Left lung (tissue), 10 donors: ENCODE data around the gene CLDND1. TPM values are rescaled to one million over a fixed set of nuclear protein-coding genes. Genes with fewer than 3 reads are reported as not detected.

ENCODE experiments used
- ATAC-seq: fragments of 200-7000 bp; cut with Tn5 transposase; one replicate; pipeline ENCODE4 v1.9.1; 2020; ENCODE audit warnings: moderate library complexity
- DNase-seq, 4 donors: peaks; one replicate each; pipeline ENCODE4 v3.0.0-alpha.2; 2013 to 2020
- H3K27ac ChIP-seq, 2 donors: fragments of 200-600 bp; sonication (generic) in 1 of 2; one replicate each; pipeline versions ENCODE4 v1.5.0 to v1.8.0; 2020 to 2021
- H3K27me3 ChIP-seq, 2 donors: fragments of 200-600 bp; sonication (generic) in 1 of 2; one replicate each; pipeline versions ENCODE4 v1.5.0 to v1.8.0; 2020 to 2021
- H3K36me3 ChIP-seq, 2 donors: fragments of 200-600 bp; sonication (generic) in 1 of 2; one replicate each; pipeline versions ENCODE4 v1.5.0 to v1.8.0; 2020 to 2021
- H3K4me1 ChIP-seq, 2 donors: fragments of 200-600 bp; one replicate each; pipeline ENCODE4 v1.8.0; 2021
- H3K4me3 ChIP-seq, 2 donors: fragments of 200-600 bp; sonication (generic) in 1 of 2; one replicate each; pipeline versions ENCODE4 v1.5.0 to v1.8.0; 2020 to 2021; ENCODE audit warnings: mild to moderate bottlenecking in 1 of 2
- H3K9me3 ChIP-seq, 2 donors: fragments of 200-600 bp; sonication (generic) in 1 of 2; one replicate each; pipeline versions ENCODE4 v1.5.0 to v1.8.0; 2020 to 2021
- intact Hi-C, 2 donors: fragments of 100-400 bp; cut with DNase I; formaldehyde crosslinking; loops; one replicate each; pipeline versions ENCODE4 v1.11.2 to v1.14.2; 2022
- polyA plus RNA-seq, 6 donors: library from polyadenylated mRNA; unstranded; fragments of 120-200 nt; gene quantifications; one replicate each; pipeline ENCODE4 v1.2.1, GENCODE V29; 2013; ENCODE audit not compliant: insufficient read length in 6 of 6
- total RNA-seq, 2 donors: library from RNA; stranded (reverse); fragmentation: NEBNext Ultra II Directional; extraction: Animal tissue kit (Norgen Biotek cat#: 25700); gene quantifications; one replicate each; pipeline ENCODE4 v1.2.1, GENCODE V29; 2021
- TF ChIP-seq, protein P1 (sequence below), 2 donors: fragments of 200-600 bp; sonication (generic) in 1 of 2; IDR thresholded peaks; one replicate each; pipeline versions ENCODE4 v1.5.0 to v1.8.0; 2021; ENCODE audit warnings: antibody characterized with exemption in 2 of 2
- donor health status: DM: no; HTN: yes; CAD: no.
- donor health status: DM: no; HTN: no; CAD: no.

CLDND1 gene
- total and polyA plus RNA-seq, 8 donors: 74.8 to 187 (median 137) TPM

DNA sequence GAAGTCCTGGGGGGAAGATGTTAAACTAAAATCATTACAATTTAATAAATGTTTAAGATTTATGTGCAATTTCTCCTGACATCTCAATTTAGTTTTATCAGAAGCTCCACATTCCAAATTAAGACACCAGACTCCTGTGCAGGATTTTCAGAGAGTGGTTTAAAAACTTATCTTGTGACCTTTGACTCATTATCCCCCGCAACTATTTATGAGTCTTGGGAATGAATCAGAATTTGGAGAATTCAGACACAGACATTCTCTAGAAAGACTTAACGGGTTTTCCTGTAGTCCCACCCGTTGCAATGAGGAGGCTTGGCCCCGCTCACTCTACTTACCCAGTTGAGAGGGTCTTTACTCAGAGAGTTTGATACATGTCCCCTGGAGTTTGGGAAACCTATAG, 18.2 kb downstream of the CLDND1 start:
- intact Hi-C loops: no loop called here
- no peak for ATAC-seq
- Histone ChIP-seq H3K27ac (no peak overlapping the region), H3K4me3 (no peak overlapping the region), H3K27me3 (no peaks in the 10 kb centered on the region), H3K9me3 (no peaks in the 10 kb centered on the region), H3K36me3 (no peaks in the 10 kb centered on the region), H3K4me1 (no peaks in the 10 kb centered on the region)
- TF ChIP-seq, protein P1, sequence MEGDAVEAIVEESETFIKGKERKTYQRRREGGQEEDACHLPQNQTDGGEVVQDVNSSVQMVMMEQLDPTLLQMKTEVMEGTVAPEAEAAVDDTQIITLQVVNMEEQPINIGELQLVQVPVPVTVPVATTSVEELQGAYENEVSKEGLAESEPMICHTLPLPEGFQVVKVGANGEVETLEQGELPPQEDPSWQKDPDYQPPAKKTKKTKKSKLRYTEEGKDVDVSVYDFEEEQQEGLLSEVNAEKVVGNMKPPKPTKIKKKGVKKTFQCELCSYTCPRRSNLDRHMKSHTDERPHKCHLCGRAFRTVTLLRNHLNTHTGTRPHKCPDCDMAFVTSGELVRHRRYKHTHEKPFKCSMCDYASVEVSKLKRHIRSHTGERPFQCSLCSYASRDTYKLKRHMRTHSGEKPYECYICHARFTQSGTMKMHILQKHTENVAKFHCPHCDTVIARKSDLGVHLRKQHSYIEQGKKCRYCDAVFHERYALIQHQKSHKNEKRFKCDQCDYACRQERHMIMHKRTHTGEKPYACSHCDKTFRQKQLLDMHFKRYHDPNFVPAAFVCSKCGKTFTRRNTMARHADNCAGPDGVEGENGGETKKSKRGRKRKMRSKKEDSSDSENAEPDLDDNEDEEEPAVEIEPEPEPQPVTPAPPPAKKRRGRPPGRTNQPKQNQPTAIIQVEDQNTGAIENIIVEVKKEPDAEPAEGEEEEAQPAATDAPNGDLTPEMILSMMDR (IDR thresholded peaks at IDR 0.05): no peak
- DNase-seq: no peak

DNA sequence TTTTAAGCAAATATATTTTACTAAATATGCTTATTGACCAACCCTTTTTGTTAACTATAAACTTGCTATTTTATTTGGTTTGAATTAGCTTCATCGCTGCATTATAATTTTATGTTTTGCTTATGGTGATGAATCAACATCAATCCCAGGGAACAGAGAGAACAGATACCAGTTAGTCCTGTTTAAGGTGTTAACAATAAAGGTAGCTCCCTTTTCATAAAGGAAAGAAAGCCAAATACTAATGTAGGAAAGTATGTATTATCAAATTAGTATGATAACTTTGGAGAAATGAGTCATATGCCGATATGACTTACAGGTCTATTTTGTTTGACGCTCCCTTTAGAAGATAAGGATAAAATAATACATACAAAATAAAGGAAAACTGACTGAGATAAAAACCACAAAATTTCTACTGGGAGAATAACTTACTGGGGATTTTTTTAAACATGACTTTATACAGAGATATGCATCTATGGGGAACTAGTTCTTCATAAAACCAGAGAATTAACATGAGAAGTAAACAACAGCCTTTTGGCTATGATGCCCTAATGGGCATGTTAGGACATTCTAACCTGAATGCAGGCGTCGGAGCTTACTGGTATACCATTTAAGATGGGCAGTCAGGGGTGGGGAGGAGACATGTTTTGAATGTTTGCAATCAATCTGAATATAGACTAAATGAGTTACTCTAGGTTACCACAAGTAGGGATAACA, 20.7 kb downstream of the CLDND1 start:
- TF ChIP-seq, protein P1 (IDR thresholded peaks at IDR 0.05): no peak
- H3K27ac ChIP-seq: no peak overlapping the region

GRCh38 chr3:98501270-98501669, 21.4 kb downstream of the CLDND1 start:
- DNase-seq: no peak
- no peaks in the 10 kb centered on the region for H3K27me3 ChIP-seq
- H3K4me1 ChIP-seq: no peaks in the 10 kb centered on the region
- intact Hi-C loops: no loop called here
- H3K4me3 ChIP-seq: no peak overlapping the region
- H3K36me3 ChIP-seq: no peaks in the 10 kb centered on the region
- TF ChIP-seq, protein P1 (IDR thresholded peaks at IDR 0.05): no peak
- no peaks in the 10 kb centered on the region for H3K9me3 ChIP-seq
- no peak for ATAC-seq
- no peak overlapping the region for H3K27ac ChIP-seq

More for the DNA sequence above, 20.7 kb downstream of the CLDND1 start:
- ATAC-seq (no peak), DNase-seq (no peak)
- Histone ChIP-seq H3K4me1 (no peaks in the 10 kb centered on the region), H3K27me3 (no peaks in the 10 kb centered on the region), H3K4me3 (no peak overlapping the region), H3K36me3 (no peaks in the 10 kb centered on the region), H3K9me3 (no peaks in the 10 kb centered on the region)
- intact Hi-C loops: no loop called here

DNA sequence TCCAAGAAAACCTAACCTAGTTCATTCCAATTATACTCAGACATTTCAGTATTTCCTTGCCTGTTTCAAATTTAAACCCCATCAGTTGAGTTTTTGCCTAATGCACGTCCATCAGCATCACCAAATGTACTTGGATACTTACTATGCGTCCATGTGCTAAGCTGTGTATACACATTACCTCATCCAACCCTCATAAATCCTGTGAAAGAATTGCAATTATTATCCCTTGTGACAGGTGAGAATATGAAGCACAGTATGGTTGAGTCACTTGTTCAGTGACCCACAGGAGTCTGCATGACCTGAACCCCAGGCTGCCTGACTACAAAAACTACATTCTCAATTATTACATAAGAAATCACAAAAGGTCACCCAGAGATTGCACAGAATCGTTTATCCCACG, 22.7 kb downstream of the CLDND1 start:
- no peaks in the 10 kb centered on the region for H3K27me3 ChIP-seq
- intact Hi-C loops: no loop called here
- H3K4me1 ChIP-seq: no peaks in the 10 kb centered on the region
- TF ChIP-seq, protein P1 (IDR thresholded peaks at IDR 0.05): no peak
- DNase-seq: no peak
- no peak overlapping the region for H3K27ac ChIP-seq
- no peaks in the 10 kb centered on the region for H3K9me3 ChIP-seq
- H3K4me3 ChIP-seq: no peak overlapping the region
- ATAC-seq: no peak
- H3K36me3 ChIP-seq: no peaks in the 10 kb centered on the region

DNA sequence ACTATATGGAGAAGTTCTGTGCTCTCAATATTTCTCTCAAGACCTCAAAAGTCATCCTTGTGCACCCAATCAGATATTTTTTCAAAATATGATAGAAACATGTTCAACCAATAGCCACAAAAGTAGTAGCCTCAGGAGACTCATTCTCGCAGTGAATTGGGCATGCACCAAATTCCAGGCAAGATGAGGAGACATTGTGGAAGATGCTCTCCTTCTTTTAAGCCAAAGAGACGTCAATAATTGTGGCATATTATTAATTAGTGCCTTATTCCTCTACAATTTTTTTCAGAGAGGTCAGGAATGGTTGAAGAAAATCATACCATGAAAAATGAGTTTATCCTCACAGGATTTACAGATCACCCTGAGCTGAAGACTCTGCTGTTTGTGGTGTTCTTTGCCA, 25.3 kb downstream of the CLDND1 start, which contains the start of gene OR5K2:
TSS of gene OR5K2 (plus strand) at position 301 of the 400 bp plus-strand sequence. CDS start at position 301, 0 bp downstream.
- ATAC-seq: no peak

More for the DNA sequence above, 25.3 kb downstream of the CLDND1 start, which contains the start of gene OR5K2:
- H3K4me1 ChIP-seq: no peaks in the 10 kb centered on the region
- H3K27ac ChIP-seq: no peak within 1 kb of the TSS
- no peaks in the 10 kb centered on the region for H3K27me3 ChIP-seq
- H3K9me3 ChIP-seq: no peaks in the 10 kb centered on the region
- TF ChIP-seq, protein P1 (IDR thresholded peaks at IDR 0.05): no peak
- no peak within 1 kb of the TSS for H3K4me3 ChIP-seq
- DNase-seq: no peak
- intact Hi-C loops: no loop called here
- H3K36me3 ChIP-seq: no peaks in the 10 kb centered on the region
